Esophagus squamous epithelium (tissue), 4 donors: ENCODE results near the gene IGSF22.

ENCODE experiments used
- CTCF ChIP-seq, 6 experiments: fragments of 450-650 bp in 4 of 6; fragments of 200-600 bp in 2 of 6; sonication (generic) in 2 of 6; IDR thresholded peaks; one replicate each; pipeline ENCODE4 v1.5.1; 2016 to 2019; ENCODE audit warnings: antibody characterized with exemption in 6 of 6, mild to moderate bottlenecking in 4 of 6, moderate library complexity in 4 of 6
- POLR2A ChIP-seq, 4 donors: fragments of 450-650 bp; IDR thresholded peaks; one replicate each; pipeline ENCODE4 v1.6.1; 2017; ENCODE audit warnings: antibody characterized with exemption in 4 of 4, mild to moderate bottlenecking in 4 of 4, moderate library complexity in 3 of 4

- TF ChIP-seq CTCF (IDR thresholded peaks at IDR 0.05) (no peak), POLR2A (IDR thresholded peaks at IDR 0.05) (no peak)
Measured at GRCh38 chr11:18737642-18738041, 11.7 kb upstream of the IGSF22 start.
